HG03457 (cell line): ENCODE measurements around the gene PEX10.

Experiments
- ATAC-seq: cut with Tn5 transposase; IDR thresholded peaks from one replicate; pipeline ENCODE4 v1.9.1; 2021; ENCODE audit warnings: moderate number of reproducible peaks; ENCODE audit not compliant: unreplicated experiment

Gene PEX10

DNA sequence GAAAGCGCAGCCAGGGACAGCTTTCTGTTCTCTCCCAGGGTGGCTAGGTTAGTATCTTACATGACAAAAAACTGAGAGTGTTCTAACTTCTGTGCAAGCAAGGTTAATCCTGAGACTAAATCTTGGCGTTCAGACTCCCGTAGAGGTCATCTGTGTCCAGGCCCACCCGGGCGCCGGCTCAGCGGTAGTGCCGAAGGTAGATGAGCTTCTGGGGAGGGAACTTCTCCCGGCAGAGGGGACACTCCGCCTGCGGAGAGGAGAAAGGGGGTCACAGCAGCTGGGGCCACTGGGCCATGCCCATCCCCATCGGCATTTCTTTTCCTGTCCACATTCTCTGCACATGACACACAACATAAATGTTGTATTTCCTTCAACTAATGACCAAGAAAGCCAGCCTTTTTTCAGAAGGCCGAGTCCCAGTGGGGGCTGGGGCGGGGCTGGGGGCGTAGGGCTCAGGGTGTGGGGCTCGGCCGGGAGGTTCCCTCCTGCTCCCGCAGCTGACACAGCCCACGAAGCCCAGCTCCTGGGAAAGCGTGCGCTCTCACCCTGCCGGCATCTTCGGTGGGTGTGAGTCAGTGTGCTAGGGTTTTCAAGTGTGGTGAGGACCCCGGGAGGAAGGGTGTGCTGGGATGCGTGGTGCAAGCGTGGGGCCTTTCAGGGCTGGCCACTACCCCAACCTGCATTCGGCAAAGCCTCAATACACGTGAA, 6.6 kb downstream of the PEX10 start:
- no peak for ATAC-seq

GRCh38 chr1:2404890-2405511, 7.4 kb downstream of the PEX10 start:
- no peak for ATAC-seq

GRCh38 chr1:2404142-2404889, 8.0 kb downstream of the PEX10 start:
- no peak for ATAC-seq

DNA sequence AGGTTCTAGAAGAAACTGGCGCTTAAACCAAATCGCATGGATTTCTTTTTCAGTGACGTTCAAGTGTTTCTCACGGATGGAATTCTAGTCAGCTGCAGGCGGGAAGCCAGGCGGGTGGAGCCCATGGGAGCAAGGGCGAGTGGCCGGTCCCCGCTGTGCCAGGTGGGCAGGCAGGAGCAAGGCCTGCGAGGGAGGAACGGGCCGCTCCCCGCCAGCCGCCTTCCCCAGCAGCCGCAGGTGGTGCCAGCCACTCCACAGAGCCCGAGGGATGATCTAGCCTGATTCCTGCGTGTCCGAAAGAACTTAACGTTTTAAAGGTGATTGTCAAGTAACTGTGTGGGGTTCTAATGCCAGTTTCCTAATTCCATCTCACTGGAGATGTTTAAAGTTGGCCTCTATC, 9.1 kb downstream of the PEX10 start:
- ATAC-seq, result no peak

DNA sequence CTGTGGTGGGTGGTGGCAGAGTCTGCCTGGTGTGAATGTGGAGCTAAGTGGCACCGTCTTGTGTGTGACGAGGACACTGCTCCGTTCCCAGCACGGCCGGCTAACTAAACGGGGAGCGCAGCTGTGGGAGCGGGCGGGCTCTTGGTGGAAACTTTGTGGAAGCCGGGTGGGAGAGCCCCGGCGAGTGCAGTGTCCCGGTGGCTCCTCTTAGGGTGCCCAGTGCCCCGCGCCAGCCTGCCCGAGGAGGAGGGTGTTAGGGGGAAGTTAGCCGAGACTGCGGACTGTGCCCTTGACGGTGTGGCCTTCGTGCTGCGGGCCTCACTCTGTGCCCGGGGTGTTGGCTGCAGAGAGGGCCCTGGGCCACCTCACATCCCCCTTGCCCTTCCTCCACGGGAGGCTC, 9.9 kb downstream of the PEX10 start:
- ATAC-seq, result no peak

GRCh38 chr1:2400950-2401649, 11.3 kb downstream of the PEX10 start:
- ATAC-seq, result no peak

DNA sequence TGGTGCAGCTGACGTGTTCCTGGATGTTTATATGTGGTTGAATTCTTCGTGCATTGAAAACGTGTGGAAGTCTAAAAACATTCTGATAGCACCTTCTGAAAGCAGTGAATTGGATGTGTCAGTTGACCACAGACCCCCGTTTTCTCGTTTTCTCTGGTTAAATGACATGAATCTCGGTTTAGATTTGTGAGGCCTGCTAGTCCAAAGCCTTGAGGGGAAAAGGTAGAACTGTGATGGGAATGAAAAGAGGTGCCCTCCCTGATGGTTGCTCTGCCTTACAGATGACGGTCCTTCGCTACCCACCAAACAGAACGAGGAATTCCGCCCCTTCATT, 11.8 kb downstream of the PEX10 start:
- no peak for ATAC-seq

GRCh38 chr1:2399890-2400575, 12.3 kb downstream of the PEX10 start:
- ATAC-seq, result no peak

GRCh38 chr1:2398871-2399270, 13.5 kb downstream of the PEX10 start:
- ATAC-seq, result no peak

DNA sequence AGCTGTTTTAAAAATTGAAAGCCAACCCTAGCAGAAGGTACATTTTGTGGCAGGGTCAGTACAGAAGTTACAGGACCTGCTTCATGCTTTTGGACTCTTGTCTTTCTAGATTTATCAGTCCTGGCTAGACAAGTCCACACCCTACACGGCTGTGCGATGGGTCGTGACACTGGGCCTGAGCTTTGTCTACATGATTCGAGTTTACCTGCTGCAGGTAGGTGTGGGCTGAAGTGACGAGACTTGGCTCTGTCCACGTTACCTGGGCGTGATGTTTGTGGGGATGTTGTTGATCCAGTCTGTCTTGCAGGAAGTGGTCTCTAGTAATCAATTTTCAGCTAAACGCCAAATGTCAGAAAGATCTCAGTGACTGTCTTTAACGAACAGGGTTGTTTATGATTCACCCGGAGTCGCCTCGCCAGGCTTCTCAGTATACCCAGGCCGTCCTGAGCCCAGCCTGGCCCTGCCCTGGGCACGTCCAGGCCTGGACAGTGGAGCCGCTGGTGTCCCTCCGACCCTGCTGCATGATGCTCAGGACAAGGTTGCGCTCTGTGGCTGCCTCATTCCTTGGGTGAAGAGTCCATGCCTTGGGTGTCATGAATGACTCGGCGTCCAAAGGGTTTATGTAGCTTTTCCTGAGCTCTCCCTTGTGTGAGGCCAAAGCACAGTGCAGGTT, 15.2 kb downstream of the PEX10 start:
- ATAC-seq, result no peak

- ATAC-seq, result no peak
Observed at GRCh38 chr1:2396476-2396875, 15.9 kb downstream of the PEX10 start.

- no peak for ATAC-seq
Observed at GRCh38 chr1:2396059-2396458, 16.3 kb downstream of the PEX10 start.

GRCh38 chr1:2395245-2395644, 17.1 kb downstream of the PEX10 start:
- no peak for ATAC-seq

- no peak for ATAC-seq
Observed at GRCh38 chr1:2394761-2395160, 17.6 kb downstream of the PEX10 start.

DNA sequence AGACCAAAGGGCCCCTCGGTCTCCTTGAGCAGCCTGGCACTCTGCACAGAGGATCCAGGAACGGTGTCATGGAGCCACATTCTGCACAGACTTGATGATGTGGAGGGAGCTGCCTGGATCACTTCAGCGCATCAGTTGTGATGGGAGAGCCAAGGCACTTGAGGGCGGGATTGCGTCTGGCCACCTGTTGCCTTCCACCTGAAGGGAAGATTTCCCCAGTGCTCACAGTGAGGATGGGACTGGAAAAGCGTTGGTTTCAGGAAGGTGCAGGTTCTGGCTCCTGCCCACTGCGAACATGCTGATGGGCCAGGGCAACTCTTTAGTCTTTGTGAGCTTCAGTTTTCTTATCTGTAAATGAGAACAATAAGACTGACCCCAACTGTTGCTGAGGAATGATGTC, 18.1 kb downstream of the PEX10 start:
- ATAC-seq, result no peak

- ATAC-seq, result no peak
Observed at GRCh38 chr1:2393471-2393877, 18.9 kb downstream of the PEX10 start.

DNA sequence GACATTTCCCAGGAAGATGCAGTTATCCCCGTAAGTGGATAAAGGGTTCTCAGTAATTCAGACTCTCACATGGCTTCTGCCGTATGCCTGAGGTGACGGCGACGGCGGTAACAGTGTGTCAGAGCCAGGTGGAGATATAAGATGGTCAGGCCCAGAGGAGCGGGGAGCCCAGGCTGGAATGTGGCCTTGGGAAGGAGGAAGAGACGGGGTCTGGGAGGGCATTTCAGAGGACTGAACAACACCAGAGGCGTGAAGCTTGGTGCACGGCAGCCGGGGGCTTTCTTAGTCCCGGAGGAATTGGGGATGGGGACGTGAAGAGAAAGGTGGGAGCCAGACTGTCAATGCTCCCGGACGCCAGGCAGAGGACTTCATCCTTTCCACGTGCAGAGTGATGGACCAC, 19.7 kb downstream of the PEX10 start:
- ATAC-seq, result no peak

DNA sequence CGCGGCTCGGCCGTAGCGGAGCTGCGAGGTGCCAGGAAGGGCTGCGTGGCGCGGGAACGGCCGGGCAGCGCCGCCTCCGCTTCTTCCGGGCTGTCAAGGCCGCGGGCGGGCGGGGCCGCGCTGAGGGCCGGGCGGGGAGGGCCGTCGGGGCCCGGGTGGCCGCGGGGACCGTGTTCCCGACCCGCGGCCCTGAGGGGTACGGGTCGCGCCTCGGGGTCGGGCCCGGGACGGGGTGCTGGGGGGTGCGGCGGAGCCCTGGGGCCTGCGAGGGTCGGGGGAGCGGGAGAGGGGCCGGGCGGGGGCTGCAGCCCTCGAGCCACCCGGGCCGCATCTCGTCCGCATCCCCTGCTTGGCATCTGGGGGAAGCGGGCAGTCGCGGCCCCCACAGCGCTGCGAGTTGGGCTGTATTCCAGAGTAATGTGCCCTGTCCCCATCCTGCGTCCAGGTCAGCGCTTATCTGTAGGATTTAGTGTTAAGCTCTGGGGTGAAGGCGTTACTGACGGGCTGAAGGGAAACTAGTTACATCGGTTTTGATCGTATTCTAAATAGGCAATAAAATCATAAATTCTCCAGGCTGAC, 20.3 kb downstream of the PEX10 start:
- peak; percentile 11 for ATAC-seq

DNA sequence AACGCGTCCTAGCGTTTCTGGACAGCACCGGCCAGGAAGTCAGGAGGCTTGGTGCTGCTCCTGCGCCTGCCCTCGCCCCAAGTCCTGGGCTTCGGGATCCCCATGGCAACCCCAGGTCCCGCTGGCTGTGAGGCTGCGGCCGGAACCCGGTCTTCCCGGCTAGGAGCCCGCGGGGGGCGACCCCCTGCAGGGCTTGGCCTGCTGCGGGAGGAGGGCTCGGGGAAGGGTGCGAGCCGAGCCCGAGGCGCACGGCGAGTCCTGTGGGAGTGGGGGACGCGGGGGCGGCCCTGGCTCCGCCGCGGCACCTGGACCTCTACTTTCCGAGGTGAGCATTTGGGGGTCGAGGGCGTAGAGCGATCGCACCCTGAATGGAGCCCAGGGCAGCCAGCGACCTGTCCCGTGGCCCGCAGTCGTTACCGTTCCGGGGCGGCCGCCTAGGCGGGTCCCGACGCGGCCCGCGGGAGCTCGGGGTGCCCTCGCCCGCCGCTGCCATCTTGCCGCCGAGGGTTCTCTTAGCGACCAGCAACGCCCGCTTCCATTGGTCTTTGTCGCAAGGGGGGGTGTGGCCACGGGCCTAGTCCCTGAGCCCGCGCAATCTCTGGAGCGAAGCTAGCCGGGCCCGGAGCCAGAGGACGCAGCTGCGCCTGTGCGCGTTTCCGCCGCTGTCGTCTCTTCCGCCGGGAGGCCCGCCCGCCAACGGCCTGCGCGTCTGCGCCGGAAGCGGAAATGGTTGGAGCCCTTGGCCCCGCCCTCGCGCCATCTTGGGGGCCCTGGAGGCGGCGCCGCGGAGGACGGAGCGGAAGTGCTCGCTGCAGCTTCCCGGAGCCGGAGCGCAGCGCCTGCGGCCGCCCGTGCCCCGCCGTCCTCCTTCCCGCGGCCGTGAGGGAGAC, 21.1 kb downstream of the PEX10 start, which contains the start of the genes MORN1 and RER1:
MORN1 (minus strand) TSS at position 514 of the 890 bp plus-strand sequence; CDS start at position 493, 21 bp downstream.
RER1 (plus strand) TSS at position 801 of the 890 bp plus-strand sequence. CDS start 3,950 bp downstream, outside the sequence.
- ATAC-seq, result peak; percentile 76
